ENCODE measurements around the gene KIAA1958.

Gene KIAA1958

GRCh38 chr9:112533660-112534059, 47.0 kb downstream of the KIAA1958 start:
- no peak for FAIRE-seq

- no peak for FAIRE-seq
Observed at GRCh38 chr9:112535301-112535700, 48.7 kb downstream of the KIAA1958 start.

GRCh38 chr9:112535811-112536210, 49.2 kb downstream of the KIAA1958 start:
- FAIRE-seq = no peak

- no peak for FAIRE-seq
Observed at GRCh38 chr9:112537561-112537960, 50.9 kb downstream of the KIAA1958 start.

DNA sequence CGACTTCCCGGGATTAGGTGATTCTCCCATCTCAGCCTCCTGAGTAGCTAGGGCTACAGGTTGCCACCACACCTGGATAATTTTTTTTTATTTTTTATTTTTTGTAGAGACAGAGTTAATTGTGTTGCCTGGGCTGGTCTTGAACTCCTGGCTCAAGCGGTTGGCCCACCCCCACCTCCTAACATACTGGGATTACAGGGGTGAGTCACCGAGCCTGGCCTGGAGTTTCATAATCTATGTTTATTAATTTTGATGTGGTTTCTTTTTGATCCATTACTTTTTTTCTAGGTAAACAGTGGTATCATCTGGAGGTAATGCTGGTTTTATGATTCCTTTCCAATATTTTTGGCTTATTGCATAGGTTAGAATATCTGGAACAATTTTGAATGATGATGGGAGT, 54.2 kb downstream of the KIAA1958 start:
- no peak for FAIRE-seq

- no peak for FAIRE-seq
Observed at GRCh38 chr9:112541685-112542084, 55.1 kb downstream of the KIAA1958 start.

GRCh38 chr9:112542593-112543292, 56.1 kb downstream of the KIAA1958 start:
- FAIRE-seq = no peak

DNA sequence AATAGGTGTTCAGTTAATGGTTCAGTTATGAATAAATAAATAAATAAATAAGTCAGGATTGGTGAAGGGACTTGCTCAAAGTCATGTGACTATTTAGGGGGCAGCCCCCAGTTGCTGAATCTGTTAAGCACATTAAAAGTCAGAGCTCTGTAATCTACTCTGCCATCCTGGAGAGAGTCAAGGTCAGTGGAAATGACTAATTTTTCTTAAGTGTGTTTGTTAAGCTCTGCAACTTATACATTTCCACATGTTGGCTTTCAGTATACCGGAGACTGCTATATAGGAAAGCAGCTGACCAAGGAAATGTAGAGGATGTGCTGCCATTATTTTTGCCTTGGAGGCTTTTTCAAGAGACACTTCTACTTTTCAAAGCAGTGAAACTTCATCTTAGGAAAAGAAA, 57.9 kb downstream of the KIAA1958 start:
- no peak for FAIRE-seq

- no peak for FAIRE-seq
Observed at GRCh38 chr9:112545237-112545636, 58.6 kb downstream of the KIAA1958 start.

GRCh38 chr9:112546149-112547012, 59.8 kb downstream of the KIAA1958 start:
- no peak for FAIRE-seq

DNA sequence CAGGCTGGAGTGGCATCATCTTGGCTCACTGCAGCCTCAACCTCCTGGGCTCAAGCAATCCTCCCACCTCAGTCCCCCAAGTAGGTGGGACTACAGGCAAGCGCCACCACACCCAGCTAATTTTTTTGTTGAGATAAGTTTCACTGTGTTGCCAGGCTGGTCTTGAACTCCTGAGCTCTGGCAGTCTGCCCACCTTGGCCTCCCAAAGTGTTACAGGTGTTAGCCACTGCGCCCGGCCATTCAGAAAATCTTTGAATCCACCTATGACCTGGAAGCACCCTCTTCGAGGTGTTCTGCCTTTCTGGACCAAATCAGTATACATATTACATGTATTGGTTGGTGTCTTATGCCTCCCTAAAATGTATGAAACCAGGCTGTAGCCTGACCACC, 61.4 kb downstream of the KIAA1958 start:
- FAIRE-seq = no peak

- no peak for FAIRE-seq
Observed at GRCh38 chr9:112548836-112549595, 62.4 kb downstream of the KIAA1958 start.

DNA sequence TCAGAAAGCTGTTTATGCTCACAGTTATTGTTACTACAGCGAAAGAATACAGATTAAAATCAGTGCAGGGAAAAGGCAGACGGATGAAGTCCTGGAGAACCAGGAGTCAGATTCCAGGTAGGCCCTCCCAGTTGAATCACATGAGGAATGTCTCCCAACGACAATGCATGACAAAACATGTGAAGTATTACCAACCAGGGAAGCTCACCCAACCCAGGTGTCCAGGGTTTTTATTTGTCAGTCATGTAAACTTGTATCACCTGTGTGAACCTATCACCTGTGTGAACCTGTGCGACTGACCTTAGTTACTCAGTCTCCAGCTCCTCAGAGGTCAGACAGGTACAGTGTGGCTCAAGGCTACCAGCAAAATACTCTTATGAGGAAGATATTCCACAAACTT, 63.9 kb downstream of the KIAA1958 start:
- FAIRE-seq = no peak

GRCh38 chr9:112551641-112552040, 65.0 kb downstream of the KIAA1958 start:
- FAIRE-seq = no peak

GRCh38 chr9:112552229-112553056, 65.8 kb downstream of the KIAA1958 start:
- no peak for FAIRE-seq

GRCh38 chr9:112553256-112553826, 66.7 kb downstream of the KIAA1958 start:
- FAIRE-seq = no peak

DNA sequence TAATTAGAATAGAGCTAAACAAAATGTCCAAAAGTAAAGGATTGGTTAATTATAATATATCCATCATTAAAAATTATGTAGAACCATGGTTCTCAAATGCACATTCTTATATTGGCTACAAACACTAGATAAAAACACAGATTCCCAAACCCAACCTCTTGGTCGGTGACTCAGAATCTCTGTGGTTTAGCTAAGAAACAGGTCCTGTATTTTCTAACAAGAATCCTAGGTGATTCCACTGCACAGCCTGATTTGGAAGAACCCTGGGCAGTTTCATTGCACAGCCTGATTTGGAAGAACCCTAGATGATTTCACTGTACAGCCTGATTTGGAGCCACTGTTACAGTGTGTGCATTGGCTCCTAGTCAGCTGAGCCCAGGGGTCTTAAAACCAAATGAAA, 67.9 kb downstream of the KIAA1958 start:
- no peak for FAIRE-seq

- FAIRE-seq = no peak
Observed at GRCh38 chr9:112555101-112555643, 68.5 kb downstream of the KIAA1958 start.

DNA sequence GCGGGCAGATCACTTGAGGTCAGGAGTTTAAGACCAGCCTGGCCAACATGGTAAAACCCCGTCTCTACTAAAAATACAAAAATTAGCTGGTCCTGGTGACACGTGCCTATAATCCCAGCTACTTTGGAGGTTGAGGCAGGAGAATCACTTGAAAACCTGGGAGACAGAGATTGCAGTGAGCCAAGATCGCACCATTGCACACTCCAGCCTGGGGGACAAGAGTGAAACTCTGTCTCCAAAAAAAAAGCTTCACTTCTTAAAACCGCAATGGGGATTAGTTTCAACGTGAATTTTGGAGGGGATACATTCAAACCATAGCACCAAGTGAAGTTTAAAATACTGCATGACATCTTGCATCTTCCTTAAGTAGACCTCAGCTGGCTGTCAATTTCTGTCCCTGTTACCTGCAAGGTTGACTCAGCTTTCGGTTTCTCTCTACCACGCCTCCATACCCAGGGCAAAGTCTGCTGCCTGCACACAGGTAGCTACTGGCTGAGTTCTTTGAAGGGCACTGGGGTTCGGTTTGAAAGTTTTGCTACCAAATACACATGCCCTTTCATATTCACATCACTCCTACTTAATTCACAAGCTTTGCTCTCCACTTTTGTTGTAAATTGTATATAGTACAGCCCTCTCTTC, 69.3 kb downstream of the KIAA1958 start:
- no peak for FAIRE-seq

GRCh38 chr9:112556497-112557442, 70.1 kb downstream of the KIAA1958 start:
- FAIRE-seq = no peak

Measured in TTC549 (cell line).